Cortex of kidney (tissue), 1 donor: ENCODE measurements around the gene EID2.
A peak's percentile ranks its signal among the peaks of the same experiment; 100 is the strongest.

Experiments used
- DNase-seq: peaks from one replicate; lab custom pipeline; 2025; lab: John Stamatoyannopoulos, UW

Gene EID2

DNA sequence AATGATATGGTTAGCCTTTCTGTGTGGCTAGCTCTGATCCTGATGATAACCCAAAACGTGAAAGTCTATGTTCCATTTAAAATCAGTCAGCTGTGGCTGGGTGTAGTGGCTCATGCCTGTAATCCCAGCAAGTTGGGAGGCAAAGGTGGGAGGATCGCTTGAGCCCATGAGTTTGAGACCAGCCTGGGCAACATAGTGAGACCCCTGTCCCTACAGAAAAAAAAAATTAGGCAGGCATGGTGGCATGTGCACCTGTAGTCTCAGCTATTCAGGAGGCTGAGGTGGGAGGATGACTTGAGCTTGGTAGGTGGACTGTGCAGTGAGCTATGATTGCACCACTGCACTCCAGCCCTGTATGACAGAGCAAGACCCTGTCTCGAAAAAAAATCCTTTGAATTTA is 6.2 kb downstream of the EID2 start:
- DNase-seq: no peak

DNA sequence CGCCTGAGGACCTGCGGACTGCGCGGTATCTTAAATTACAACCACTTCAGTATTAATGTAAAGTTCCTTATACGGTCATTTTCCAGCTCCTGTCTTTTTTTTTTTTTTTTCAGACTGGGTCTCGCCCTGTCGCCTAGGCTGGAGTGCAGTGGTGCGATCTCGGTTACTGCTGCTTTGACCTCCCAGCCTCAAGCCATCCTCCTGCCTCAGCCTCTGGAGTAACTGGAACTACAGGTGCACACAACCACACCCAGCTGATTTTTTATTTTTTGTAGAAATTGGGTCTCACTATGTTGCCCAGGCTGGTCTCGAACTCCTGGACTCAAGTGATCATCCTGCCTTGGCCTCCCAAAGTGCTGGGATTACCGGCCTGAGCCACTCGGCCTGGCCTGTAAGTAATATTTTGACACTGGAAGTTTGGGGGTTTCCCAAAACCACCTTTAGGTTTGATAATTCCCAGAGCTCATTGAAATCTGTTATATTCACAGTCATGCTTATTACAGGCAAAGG is 6.9 kb downstream of the EID2 start:
- no peak for DNase-seq

DNA sequence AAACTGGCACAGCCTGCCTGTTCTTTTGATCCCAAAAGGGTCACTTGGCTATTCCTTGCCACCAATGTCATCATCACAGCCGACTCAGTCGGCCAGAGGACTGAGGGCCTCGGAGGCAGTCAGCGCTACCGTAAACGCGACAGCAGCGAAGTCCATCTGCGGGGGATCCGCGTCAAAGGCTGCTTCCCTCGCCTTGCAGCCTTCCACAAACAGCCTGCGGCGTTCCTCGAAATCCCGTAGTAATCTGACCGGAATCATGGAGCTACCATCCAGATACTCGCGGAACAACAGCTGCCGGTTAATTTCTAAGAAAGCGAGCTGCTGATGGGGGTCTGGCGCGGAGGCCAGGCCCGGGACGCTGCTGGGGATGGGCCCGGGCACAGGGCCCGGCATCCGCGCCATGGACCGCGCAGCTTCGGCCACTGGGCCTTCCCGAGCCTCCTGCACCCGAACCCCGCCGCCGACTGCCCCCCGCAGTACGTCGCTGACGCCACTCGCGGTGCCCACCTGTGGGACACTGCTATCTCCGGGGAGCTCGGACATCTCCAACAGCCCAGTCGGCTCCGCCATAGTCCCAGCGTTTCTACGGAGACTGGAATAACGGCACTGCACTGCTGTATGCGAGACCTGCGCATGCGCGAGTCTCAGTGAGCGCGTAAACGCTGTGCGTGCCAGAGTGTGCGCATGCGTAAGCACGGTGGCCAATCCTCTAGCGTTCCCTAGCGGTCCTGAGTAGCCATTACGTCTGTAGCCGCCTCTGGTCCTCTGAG is 7.5 kb downstream of the EID2 start, which contains the start of gene EID2B:
Gene EID2B (minus strand): TSS at position 620 of the 770 bp plus-strand sequence. CDS start 50 bp downstream, at position 570.
- DNase-seq: peak; percentile 48

DNA sequence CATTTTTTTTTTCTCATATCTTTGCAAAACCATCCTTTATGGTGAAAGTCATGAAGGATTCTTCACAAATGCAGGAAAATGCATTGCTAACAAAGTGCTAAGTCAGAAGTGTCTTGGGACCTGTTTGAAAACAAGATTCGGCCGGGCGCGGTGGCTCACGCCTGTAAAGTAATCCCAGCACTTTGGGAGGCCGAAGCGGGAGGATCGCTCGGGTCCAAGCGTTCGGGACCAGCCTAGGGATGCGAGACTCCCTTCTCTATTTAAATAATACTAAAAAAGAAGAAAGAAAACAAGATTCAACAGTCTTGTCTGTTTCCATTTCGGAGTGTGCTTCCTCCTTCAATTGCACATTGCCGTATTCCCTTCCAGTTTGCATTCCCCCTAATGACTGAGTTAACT is 8.1 kb downstream of the EID2 start:
- DNase-seq: no peak

DNA sequence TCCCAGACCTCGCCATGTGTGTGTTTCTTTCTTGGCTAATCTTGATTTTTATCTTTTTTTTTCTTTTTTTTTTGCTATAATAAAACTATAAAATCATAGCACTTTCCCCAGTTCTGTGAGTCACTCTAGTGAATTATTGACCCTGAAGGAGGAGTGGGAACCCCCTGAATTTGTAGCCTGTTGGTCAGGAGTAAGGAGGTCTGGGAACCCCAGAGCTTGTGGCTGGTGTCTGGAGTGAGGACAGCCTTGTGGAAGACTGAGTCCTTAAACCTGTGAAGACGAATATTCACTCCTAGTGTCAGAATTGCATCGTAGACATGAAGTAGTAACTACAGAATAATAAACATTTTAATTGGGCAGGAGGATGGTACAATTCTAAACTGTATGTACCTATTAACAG is 14.8 kb downstream of the EID2 start:
- DNase-seq: no peak

DNA sequence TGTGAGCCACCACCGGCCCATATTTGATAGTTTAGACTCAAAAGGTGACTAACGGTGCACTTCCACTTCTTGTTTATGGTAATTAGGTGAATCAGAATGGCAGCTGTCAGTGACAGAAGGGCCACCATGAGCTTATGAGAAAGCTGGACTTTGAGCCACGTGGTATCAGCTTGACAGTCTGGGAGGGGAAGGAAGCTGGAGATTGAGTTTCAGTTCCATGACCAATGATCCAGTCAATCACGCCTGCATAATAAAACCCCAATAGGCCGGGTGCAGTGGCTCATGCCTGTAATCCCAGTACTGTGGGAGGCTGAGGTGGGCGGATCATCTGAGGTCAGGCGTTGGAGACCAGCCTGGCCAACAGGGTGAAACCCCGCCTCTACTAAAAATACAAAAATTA is 15.5 kb downstream of the EID2 start:
- DNase-seq: no peak

DNA sequence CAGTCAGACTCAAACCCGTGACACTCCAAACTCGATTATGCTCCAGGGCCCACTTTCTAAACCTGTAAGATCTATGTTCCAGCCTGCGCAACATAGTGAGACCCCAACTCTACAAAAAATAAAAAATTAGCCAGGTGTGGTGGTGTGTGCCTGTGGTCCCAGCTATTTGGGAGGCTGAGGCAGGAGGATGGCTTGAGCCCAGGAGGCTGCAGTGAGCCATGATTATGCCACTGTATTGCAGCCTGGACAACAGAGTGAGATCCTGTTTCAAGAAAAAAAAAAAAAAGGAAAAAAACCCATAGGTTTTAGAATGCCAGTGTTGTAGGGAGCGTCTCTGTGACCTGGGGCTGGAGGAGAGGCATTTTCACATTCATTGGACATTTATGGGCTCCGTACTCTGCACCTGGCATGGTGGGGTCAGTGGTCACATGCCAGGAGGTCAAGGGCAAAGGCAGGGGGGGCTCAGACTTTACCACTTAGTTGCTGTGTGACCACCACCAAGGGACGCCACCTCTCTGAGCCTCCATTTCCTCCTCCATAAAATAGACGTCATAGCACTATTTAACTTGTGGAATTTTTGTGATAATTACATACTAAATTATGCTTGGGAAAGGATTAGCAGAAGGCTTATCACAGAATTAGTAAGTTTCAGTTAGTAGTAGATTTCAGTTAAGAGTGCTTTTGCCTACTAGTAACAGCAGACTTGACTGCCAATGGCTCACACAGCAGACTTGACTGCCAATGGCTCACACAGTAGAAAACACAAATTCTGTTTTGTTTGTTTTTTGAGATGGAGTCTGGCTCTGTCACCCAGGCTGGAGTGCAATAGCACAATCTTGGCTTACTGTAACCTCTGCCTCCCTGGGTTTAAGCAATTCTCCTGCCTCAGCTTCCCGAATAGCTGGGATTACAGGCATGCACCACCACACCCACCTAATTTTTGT is 19.1 kb downstream of the EID2 start:
- no peak for DNase-seq

DNA sequence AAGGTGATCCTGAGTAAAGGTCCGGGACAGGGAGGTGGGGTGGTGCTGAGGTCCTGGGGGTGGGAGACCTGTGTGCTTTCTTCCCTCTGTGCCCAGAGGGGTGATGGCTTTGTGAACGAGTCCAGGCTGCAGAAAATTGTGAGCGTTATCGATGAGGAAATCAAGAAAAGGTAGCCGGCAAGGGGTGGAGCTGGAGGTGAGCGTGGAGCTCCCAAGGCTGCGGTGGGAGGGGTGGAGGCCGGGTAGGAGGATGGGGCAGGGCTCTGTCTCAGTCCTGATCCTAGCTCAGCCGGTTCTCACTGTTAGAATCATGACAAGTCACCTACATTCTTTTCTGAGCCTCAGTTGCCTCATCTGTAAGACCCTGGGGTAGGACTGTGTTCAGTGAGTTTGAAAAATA is 21.0 kb downstream of the EID2 start:
- DNase-seq: no peak

DNA sequence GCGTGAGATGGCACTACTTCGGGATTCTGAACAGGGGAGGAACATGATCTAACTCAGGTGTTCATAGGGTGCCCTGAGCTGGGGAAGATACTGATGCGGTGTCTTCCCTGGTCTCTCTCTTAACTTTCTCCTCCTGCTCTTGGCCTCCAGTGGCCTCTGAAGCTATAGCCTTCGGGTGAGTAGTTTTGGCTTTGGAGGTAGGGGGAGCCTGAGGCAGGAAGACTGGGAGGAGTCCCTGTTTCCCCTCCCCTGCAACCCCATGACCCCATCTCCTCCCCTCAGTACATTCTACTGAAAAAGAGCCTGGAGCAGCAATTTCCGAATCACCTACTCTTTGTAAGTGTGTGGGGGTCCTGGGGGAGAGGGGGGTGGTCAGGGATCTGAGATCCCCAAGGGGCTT is 21.5 kb downstream of the EID2 start:
- no peak for DNase-seq

DNA sequence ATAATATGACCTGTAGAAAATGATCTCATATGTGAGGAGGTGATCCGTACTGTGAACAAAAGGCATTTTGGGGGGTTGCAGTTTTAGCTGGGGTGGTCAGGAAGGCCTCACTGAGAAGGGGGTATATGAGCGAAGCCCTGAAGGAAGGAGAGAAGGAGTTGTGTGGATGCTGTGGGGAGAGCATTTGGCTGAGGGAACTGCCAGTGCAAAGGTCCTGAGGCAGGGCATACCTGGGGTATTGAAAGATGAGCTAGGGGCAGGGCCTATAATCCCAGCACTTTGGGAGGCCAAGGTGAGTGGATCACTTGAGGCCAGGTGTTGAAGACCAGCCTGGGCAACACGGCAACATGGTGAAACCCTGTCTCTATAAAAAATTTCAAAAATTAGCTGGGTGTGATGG is 22.5 kb downstream of the EID2 start:
- no peak for DNase-seq

DNA sequence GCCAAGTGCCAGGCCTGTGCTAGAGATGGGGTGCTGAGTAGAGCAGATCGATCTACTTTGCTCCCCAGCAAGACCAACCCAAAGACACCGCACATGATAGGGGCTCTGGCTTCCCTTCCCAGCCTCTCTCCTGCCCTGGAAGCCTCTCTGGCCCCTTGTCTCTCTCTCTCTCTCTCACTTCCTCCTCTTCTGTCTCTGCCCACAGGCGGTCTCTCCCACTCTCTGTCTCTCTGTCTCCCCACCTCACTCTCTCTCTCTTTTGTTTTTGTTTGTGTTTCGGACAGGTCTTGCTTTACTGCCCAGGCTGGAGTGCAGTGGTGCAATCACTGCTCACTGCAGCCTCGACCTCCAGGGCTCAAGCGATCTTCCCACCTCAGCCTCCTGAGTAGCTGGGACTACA is 23.7 kb downstream of the EID2 start:
- DNase-seq: no peak

DNA sequence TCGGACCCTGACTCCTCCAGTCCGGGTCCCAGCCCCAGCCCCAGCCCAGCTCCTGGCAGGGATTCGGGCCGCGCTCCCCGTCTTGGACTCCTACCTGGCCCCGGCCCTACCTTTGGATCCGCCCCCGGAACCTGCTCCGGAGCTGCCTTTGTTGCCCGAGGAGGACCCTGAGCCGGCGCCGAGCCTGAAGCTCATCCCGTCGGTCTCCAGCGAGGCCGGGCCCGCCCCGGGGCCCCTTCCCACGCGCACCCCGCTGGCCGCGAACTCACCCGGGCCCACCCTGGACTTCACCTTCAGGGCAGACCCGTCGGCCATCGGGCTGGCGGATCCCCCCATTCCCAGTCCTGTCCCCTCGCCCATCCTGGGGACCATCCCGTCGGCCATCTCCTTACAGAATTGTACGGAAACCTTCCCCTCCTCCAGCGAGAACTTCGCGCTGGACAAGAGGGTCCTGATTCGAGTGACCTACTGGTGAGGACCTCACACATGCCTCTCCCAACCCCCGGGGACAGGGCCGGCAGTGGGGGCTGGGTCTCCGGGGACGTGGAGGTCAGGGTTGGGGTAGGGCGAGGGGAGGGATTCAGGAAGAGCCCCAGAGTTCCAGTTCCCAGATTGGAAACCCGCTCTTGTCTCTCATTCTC is 24.3 kb downstream of the EID2 start:
- DNase-seq: no peak

DNA sequence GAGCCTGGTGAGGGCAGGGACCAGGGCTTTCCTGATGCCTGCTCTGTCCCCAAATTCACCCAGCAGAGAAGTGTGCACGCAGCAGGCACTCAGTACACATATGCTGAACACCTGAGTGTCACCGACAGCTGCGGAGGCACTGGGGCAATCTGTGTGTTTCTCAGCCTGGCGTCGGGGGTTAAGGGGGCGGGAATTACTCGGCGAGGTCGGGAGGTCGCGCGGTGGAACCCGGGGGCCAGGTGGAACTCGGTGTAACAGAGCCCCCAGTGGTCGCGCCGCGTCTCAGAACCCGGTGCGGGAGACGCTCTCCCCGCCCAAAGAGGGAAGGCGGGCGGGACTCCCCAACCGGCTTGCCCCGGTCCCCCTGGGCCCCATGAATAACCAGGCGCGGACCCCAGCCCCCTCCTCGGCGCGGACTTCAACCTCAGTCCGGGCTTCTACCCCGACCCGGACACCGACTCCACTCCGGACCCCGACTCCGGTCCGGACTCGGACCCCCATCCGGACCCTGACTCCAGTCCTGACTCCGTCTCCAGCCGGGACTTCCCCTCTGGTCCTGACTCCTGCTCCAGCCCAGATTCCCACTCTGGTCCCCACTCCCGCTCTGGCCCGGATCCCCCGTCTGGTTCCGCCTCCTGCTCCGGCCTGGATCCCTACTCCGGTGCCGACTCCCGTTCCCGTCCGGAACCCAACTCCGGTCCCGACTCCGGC is 25.0 kb downstream of the EID2 start, which contains the start of gene SELENOV:
Gene SELENOV (plus strand): TSS at position 300 of the 711 bp plus-strand sequence. CDS start 74 bp downstream, at position 374.
- DNase-seq: no peak

DNA sequence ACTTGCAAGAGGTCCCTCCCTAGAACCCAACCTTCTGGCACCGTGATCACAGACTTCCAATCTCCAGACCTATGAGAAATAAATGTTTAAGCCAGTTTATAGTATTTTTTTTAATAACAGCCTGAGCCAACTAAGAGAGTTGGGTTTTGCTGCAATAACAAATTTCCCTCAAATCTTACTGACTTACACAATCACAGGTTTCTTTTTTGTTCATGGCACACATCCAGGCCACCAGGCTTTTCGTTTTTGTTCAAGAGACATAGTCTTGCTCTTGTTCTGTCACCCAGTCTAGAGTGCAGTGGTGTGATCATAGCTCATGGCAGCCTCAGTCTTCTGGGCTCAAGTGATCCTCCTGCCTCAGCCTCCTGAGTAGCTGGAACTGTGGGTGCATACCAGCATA is 27.0 kb downstream of the EID2 start:
- DNase-seq: no peak

DNA sequence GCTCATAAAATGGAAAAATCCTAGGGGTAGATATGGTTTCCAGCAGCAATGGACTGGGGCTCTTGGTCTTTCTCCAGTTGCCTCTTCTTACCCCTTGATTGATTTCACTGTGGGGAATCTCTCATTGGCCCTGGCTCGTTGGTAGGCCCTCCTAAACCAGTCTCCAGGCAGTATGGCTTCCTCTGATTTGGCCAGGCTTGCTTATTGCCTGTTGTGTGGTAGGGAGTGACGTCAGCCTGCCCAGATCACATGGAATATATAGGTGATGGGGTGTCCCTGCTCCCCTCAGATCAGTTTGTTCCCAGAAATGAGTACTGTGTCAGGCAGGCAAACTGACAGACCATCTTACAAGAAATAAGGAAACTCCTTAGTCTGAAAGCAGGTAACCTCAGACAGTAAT is 30.7 kb downstream of the EID2 start:
- DNase-seq: no peak

DNA sequence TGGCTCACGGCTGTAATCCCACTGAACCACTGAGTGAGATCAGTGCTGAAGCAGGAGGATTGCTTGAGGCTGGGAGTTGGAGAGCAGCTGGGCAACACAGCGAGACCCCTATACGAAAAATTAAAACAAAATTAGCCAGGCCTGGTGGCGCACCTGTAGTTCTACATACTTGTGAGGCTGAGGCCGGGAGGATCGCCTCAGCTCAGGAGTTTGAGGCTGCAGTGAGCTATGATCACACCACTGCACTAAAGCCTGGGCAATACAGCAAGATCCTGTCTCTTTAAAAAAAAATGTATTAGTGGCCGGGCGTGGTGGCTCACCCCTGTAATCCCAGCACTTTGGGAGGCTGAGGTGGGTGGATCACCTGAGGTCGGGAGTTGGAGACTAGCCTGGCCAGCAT is 31.3 kb downstream of the EID2 start:
- DNase-seq: no peak

DNA sequence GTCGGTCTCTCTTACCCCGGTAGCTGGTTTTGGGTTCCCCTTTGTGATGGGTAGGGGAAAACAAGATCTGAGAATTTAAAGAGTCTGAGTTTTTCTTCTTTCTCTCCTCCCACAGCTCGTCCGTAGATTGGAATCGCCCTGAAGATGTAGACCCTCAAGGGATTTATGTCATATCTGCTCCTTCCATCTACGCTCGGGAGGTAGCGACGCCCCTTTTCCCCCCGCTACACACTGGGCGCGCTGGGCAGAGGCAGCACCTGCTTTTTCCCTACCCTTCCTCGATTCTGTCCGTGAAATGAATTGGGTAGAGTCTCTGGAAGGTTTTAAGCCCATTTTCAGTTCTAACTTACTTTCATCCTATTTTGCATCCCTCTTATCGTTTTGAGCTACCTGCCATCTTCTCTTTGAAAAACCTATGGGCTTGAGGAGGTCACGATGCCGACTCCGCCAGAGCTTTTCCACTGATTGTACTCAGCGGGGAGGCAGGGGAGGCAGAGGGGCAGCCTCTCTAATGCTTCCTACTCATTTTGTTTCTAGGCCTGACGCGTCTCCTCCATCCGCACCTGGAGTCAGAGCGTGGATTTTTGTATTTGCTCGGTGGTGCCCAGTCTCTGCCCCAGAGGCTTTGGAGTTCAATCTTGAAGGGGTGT is 32.1 kb downstream of the EID2 start:
- no peak for DNase-seq

DNA sequence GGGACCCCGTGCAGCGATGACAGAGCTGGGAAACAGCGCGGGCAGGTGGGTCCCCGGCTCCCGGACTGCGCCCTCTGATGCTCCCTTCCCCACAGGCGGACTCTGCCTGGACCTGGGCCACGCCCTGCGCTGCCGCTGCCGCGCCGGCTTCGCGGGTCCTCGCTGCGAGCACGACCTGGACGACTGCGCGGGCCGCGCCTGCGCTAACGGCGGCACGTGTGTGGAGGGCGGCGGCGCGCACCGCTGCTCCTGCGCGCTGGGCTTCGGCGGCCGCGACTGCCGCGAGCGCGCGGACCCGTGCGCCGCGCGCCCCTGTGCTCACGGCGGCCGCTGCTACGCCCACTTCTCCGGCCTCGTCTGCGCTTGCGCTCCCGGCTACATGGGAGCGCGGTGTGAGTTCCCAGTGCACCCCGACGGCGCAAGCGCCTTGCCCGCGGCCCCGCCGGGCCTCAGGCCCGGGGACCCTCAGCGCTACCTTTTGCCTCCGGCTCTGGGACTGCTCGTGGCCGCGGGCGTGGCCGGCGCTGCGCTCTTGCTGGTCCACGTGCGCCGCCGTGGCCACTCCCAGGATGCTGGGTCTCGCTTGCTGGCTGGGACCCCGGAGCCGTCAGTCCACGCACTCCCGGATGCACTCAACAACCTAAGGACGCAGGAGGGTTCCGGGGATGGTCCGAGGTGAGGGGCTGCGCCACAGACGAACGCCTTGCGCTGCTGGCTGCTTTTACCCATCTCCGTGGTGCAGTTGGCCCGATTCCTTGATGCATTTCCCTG is 32.8 kb downstream of the EID2 start:
- DNase-seq: no peak

DNA sequence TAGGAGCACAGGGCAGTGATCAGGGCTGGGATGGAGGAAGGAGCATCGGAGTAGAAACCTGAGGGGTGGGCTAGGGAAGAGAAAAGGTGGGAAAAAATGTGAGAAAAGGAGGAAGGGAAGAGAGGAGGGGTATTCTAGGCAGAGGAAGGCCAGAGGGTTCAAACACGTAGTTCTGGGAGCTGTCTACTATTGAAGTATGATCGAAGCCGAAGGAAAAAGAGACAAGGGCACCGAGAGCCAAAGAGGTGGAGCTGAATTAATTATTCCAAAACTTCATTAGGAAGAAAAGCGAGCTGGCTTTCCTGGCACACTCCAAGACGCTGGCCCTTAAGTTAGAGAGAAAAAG is 33.4 kb downstream of the EID2 start:
- DNase-seq: no peak

DNA sequence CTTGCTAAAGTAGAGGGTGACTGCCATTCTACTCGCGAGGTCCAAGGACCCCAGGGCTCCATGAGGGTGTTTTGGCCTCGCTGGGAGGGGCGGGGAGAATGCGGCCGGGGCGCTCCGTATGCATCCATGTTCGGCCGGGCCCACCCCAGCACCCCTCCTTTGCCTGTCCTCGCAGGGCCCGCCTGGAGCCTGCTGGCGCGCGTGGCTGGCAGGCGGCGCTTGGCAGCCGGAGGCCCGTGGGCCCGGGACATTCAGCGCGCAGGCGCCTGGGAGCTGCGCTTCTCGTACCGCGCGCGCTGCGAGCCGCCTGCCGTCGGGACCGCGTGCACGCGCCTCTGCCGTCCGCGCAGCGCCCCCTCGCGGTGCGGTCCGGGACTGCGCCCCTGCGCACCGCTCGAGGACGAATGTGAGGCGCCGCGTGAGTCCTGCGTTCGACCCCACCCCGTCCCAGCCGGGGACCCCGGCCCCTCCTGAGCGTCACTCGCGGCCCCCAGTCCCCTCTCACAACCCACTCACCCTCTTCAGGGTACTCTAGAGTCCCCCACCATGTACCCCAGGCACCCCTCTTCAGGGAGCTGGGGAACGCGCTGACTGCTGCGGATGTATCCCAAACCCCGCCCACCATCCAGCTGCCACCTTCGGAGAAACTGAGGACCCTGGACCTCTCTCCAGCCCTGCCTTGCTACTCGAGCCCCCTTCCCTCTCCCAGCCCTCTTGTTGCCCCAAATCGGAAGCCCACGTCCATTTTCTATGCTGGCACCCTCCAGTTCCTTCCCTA is 37.1 kb downstream of the EID2 start:
- DNase-seq: no peak
